Subcutaneous abdominal adipose tissue (tissue), 5 donors: ENCODE results near the gene ZNF236.
"Not testable (repeated sequence)": the region's sequence is repeated elsewhere in the genome, so short reads cannot be mapped to it uniquely, and the experiment has no call there.

ENCODE experiments used
- H3K27ac ChIP-seq: one replicate; pipeline ENCODE4 v1.7.0; 2013; ENCODE audit warnings: low read depth, mild to moderate bottlenecking, inconsistent platforms, low read length, moderate library complexity
- H3K27me3 ChIP-seq, 5 donors: one replicate each; pipeline ENCODE4 v1.7.0; 2013; ENCODE audit warnings: low read length in 5 of 5, inconsistent platforms in 1 of 5; ENCODE audit not compliant: control insufficient read depth in 5 of 5, insufficient read depth in 4 of 5
- H3K36me3 ChIP-seq, 5 donors: one replicate each; pipeline ENCODE4 v1.7.0; 2013; ENCODE audit warnings: low read length in 5 of 5; ENCODE audit not compliant: control insufficient read depth in 5 of 5, insufficient read depth in 5 of 5
- H3K4me1 ChIP-seq, 5 donors: one replicate each; pipeline ENCODE4 v1.7.0; 2013; ENCODE audit warnings: low read length in 5 of 5, mild to moderate bottlenecking in 3 of 5, moderate library complexity in 1 of 5; ENCODE audit not compliant: control insufficient read depth in 5 of 5, insufficient read depth in 5 of 5
- H3K4me3 ChIP-seq, 5 donors: one replicate each; pipeline ENCODE4 v1.7.0; 2013; ENCODE audit warnings: low read length in 5 of 5, low read depth in 1 of 5
- H3K9ac ChIP-seq, 5 donors: one replicate each; pipeline ENCODE4 v1.7.0; 2013; ENCODE audit warnings: low read length in 5 of 5, mild to moderate bottlenecking in 4 of 5, moderate library complexity in 3 of 5
- H3K9me3 ChIP-seq, 5 donors: one replicate each; pipeline ENCODE4 v1.7.0; 2013; ENCODE audit warnings: low read length in 5 of 5; ENCODE audit not compliant: control insufficient read depth in 5 of 5
- donor health status: healthy.
- donor health status: healthy.
- donor health status: healthy.
- donor health status: healthy.
- donor health status: healthy.

The ZNF236 gene

DNA sequence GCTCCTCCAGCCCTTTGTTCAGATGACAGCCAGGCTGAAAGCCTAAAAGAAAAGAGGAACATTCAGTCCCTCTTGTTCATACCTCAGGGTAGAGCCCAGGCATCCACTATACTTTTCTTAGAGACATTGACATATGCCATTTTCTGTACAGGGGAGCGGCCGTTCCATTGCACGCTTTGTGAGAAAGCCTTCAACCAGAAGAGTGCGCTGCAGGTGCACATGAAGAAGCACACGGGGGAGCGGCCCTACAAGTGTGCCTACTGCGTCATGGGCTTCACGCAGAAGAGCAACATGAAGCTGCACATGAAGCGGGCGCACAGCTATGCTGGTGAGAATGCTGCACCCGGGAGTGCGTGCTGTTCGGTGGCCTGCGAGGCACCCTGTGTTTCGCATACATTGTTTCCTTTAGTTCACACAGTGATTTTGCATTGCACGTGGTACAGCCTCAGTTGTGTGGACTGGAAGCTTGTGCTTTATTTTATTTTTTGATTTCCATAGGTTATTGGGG lies 138.2 kb downstream of the ZNF236 start:
- Histone ChIP-seq H3K4me1 (peaks cover 0 to 21% (median 0%) of the 10 kb centered on the region in 5 donors), H3K27me3 (no peaks in the 10 kb centered on the region), H3K4me3 (no peak overlapping the region), H3K9ac (no peak overlapping the region), H3K9me3 (no peaks in the 10 kb centered on the region), H3K27ac (no peak overlapping the region), H3K36me3 (peaks cover 17 to 58% (median 42%) of the 10 kb centered on the region in 5 donors)

DNA sequence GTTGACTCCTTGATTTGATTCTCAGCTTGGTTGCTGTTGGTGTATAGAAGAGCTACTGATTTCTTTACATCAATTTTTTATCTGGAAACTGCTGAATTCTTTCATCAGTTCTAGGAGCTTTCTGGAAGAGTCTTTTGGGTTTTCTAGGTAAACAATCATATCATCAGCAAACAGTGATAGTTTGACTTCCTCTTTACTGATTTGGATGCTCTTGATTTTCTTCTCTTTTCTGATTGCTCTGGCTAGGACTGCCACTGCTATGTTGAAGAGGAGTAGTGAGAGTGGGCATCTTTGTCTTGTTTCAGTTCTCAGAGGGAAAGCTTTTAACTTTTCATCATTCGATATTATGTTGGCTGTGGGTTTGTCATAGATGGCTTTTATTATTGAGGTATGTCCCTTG lies 140.5 kb downstream of the ZNF236 start:
- Histone ChIP-seq H3K9me3 (no peaks in the 10 kb centered on the region), H3K4me3 (no peak overlapping the region), H3K4me1 (peaks cover 0 to 12% (median 0%) of the 10 kb centered on the region in 5 donors), H3K27ac (no peak overlapping the region), H3K27me3 (no peaks in the 10 kb centered on the region), H3K9ac (no peak overlapping the region), H3K36me3 (peaks cover 13 to 39% (median 24%) of the 10 kb centered on the region in 5 donors)

DNA sequence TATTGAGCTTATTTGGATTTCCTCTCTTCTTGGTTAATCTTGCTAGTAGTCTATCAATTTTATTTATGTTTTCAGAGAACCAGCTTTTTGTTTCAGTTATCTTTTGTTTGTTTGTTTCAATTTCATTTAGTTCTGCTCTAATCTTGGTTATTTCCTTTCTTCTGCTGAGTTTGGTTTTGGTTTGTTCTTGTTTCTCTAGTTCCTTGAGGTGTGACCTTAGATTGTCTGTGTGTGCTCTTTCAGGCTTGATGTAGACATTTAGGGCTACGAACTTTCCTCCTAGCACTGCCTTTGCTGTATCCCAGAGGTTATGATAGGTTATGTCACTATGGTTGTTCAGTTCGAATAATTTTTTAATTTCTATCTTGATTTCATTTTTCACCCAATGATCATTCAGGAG lies 141.6 kb downstream of the ZNF236 start:
- Histone ChIP-seq H3K4me1 (peaks cover 0 to 5% (median 0%) of the 10 kb centered on the region in 5 donors), H3K27me3 (no peaks in the 10 kb centered on the region), H3K9ac (no peak overlapping the region), H3K4me3 (no peak overlapping the region), H3K9me3 (no peaks in the 10 kb centered on the region), H3K36me3 (peaks cover 16 to 34% (median 27%) of the 10 kb centered on the region in 5 donors), H3K27ac (no peak overlapping the region)

DNA sequence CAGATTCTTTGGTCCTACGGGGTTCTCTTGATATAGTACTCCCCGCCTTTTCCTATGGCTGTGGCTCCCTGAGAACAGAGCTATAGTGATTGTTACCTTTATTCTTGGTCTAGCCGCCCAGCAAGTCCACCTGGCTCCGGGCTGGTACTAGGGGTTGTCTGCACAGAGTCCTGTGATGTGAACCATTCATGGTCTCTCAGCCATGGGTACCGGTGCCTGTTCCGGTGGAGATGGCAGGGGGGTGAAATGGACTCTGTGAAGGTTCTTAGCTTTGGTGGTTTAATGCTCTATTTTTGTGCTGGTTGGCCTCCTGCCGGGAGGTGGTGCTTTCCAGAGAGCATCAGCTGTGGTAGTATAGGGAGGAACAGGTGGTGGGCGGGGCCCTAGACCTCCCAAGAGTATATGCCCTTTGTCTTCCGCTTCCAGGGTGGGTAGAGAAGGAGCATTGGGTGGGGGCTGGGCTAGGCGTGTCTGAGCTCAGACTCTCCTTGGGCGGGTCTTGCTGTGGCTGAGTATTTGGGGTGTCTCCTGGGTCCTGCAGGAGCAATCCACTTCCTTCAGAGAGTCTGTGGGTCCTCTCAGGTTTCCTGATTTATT lies 143.3 kb downstream of the ZNF236 start:
- not testable (repeated sequence) for H3K9ac ChIP-seq, H3K27me3 ChIP-seq, H3K9me3 ChIP-seq, H3K27ac ChIP-seq, H3K4me3 ChIP-seq, H3K4me1 ChIP-seq
- H3K36me3 ChIP-seq = peaks cover 9 to 19% (median 16%) of the 10 kb centered on the region in 5 donors

DNA sequence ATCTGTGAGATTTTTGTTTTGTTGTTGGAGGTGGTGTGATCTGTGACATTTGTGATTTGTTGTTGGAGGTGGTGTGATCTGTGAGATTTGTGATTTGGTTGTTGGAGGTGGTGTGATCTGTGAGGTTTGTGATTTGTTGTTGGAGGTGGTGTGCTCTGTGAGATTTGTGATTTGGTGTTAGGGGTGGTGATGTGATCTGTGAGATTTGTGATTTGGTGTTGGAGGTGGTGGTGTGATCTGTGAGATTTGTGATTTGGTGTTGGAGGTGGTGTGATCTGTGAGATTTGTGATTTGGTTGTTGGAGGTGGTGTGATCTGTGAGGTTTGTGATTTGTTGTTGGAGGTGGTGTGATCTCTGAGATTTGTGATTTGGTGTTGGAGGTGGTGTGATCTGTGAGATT lies 144.9 kb downstream of the ZNF236 start:
- not testable (repeated sequence) for H3K27me3 ChIP-seq, H3K4me1 ChIP-seq, H3K27ac ChIP-seq

DNA sequence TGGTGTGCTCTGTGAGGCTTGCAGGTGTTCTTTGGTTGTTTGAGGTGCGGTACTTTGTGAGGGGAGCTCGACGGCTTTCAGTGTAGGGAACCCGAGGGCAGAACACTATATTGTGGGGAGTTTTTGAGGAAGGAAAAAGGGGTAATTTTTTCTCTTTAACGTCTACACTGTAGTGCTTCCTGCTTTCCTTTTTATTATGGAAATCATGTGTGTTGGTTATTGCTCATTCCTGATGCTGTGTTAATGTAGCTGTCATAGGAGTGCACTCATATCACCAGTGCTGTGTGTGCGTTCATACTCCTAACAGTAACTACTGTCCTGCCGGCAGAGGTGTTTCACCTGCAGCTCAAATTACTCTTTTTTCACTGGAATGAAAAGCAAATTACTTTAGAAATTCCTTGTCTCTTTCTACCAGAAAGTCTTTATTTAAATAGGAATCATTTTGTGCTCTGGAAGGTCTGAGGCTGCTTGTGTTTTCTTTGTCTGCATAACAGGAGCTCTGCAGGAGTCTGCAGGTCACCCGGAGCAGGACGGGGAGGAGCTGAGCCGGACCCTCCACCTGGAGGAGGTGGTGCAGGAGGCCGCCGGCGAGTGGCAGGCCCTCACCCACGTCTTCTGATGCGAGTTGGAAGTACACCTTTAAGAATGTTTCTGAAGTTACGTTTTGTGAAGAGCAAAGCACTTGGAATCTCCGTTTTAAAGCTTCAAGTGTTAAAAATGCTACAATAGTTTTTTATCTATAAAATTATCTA lies 145.5 kb downstream of the ZNF236 start:
- Histone ChIP-seq H3K9me3 (no peaks in the 10 kb centered on the region), H3K36me3 (peaks cover 4 to 12% (median 12%) of the 10 kb centered on the region in 5 donors), H3K27ac (no peak overlapping the region), H3K9ac (no peak overlapping the region), H3K4me3 (no peak overlapping the region), H3K27me3 (no peaks in the 10 kb centered on the region), H3K4me1 (peaks cover 0 to 3% (median 0%) of the 10 kb centered on the region in 5 donors)

More for the DNA sequence above, 144.9 kb downstream of the ZNF236 start:
- H3K4me3 ChIP-seq, H3K9ac ChIP-seq, H3K9me3 ChIP-seq: not testable (repeated sequence)
- H3K36me3 ChIP-seq = peaks cover 7 to 12% (median 12%) of the 10 kb centered on the region in 5 donors

DNA sequence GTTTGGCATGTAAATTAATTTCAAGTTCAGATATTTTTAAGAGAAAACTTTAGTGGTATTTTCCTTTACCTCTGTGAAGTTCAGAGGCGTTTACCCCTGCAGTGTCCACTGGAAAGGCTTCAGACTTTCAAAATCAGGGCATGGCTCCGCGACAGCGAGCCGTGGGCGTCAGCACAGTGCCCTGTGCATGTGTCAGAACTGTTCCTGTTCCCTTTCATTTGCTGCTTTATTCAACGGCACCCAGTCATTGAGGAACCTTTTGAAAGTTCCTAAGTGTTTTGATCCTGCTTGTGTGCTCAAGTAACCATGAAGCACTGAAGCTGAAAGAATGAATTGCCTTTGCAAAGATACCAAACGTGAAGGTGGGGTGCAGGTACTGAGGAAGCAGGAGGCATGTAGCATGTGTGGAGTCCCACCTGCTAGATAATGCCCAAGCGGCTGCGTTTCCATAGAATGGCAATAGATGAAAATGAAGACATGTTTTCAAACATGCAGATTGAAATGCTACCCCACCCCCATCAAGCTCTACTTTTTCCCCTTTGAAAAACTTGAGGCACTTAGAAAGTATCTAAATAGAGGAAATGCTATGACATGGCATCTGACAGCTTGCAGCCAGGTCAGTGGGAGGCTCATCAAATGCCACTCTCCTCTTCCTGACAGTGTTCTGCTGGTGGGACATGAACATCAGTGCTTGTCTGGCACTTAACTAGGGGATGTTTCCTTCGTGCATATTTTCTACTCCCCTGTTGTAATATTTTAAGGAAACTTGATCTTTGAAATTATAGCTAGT lies 148.6 kb downstream of the ZNF236 start:
- H3K27ac ChIP-seq = no peak overlapping the region

DNA sequence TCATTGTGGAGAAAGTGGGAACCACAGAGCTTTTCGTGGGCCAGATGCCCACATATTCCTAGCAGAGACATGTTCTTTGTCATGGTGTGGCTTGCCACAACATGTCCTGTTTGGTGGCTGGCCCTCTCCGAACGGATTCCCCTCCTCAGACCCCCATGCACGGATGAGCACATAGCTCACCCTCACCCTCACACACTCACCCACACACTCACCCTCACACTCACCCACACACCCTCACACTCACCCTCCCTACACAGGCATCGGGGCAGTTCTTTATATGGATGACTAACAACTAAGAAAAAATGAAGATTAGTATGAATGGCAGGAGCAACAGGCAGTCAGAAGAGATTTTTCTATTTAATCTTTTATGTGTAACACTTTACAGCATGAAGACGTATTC lies 149.9 kb downstream of the ZNF236 start:
- Histone ChIP-seq H3K27ac (no peak overlapping the region), H3K36me3 (peaks cover 3 to 21% (median 12%) of the 10 kb centered on the region in 5 donors), H3K9ac (no peak overlapping the region), H3K4me3 (no peak overlapping the region), H3K27me3 (no peaks in the 10 kb centered on the region), H3K9me3 (no peaks in the 10 kb centered on the region), H3K4me1 (peaks cover 0 to 4% (median 0%) of the 10 kb centered on the region in 5 donors)

More for the DNA sequence above, 148.6 kb downstream of the ZNF236 start:
- no peaks in the 10 kb centered on the region for H3K9me3 ChIP-seq
- H3K9ac ChIP-seq = no peak overlapping the region
- H3K27me3 ChIP-seq = no peaks in the 10 kb centered on the region
- H3K4me1 ChIP-seq = peaks cover 0 to 4% (median 0%) of the 10 kb centered on the region in 5 donors
- H3K4me3 ChIP-seq = no peak overlapping the region
- H3K36me3 ChIP-seq = peaks cover 3 to 19% (median 13%) of the 10 kb centered on the region in 5 donors

DNA sequence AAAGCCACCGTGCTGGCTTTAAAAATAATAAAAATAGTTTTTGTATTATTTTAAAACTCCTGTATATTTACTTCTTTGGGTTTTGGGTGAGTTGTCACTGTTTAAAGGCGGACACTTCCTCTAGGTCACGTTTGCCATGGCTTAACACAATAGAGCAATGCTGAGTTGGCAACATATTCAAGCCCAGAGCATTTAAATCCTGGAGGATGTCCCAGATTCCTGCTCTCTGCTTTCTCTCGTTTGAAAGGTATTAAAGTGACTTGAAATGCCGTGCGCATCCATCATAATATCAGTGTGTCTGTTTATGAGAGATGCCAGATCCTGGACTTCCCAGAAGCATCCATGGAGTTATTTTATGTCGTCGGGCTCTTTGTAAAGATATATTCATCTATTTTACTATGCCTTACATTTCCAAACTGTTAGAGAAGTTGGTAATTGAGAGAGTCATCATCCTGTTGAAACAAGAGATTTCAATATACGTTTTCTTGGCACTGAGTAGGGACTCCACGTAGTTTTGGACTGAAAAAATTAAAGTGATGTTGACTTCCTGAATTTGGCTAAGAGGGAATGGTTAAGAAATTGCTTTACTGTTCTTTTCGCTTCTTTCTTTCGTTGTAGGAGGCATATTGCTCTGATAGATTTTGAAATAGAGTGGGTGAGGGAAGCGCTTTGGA lies 150.6 kb downstream of the ZNF236 start:
- Histone ChIP-seq H3K36me3 (peaks cover 3 to 21% (median 12%) of the 10 kb centered on the region in 5 donors), H3K27ac (no peak overlapping the region), H3K4me1 (peaks cover 0 to 4% (median 0%) of the 10 kb centered on the region in 5 donors), H3K27me3 (no peaks in the 10 kb centered on the region), H3K9me3 (no peaks in the 10 kb centered on the region), H3K9ac (no peak overlapping the region), H3K4me3 (no peak overlapping the region)
